ENCODE results near the gene ISLR.

Gene ISLR

GRCh38 chr15:74217907-74218885 is 44.7 kb downstream of the ISLR start:
- in situ Hi-C loops (cut with MboI; ENCODE audit: low pct_unique_long_range_greater_than_20kb, low sequenced_read_pairs, unreplicated experiment), result no loop called here
- DNase-seq (ENCODE audit: low spot score), result no peak
- TF ChIP-seq CTCF (IDR thresholded peaks at IDR 0.05; ENCODE audit: extremely low read depth, insufficient read depth, missing control alignments), result no peak

DNA sequence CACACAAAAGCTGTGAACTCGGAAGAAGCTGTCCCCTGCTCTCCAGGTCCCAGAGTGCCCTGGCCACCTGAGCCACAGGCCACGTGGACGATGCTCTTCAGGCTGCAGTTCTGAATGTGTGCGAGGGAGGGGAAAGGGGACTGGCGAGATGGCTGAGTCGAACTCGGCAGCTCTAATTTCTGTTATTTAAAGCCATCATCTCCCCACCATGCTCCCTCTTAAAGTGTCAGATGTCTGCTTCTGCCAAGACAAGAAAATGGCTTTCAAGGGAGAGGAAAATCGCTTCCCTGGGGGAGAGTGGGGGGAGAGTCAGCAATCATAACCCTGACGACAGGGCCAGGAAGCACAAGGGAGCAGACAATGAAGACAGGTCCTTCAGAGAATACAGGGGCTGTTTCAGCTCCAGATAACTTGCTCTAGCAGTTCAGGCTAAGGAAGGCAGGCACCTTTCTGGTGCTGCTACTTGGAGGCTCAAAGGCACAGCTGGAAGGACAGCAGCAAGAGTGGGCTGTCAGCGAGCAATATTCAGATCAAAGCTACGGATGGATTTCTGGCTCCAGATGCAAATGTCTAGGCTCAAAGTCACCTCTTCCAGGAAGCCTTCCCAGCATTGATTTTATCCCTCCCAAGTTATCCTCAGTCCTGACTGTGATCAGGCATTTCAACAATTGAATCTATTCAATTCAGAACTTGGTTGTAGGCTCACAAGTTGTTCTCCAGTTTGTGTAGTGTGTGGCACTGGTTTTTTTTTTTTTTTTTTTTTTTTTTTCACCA is 47.2 kb downstream of the ISLR start:
- DNase-seq (ENCODE audit: low spot score), result no peak
- no peak for TF ChIP-seq CTCF (IDR thresholded peaks at IDR 0.05; ENCODE audit: extremely low read depth, insufficient read depth, missing control alignments)
- in situ Hi-C loops (cut with MboI; ENCODE audit: low pct_unique_long_range_greater_than_20kb, low sequenced_read_pairs, unreplicated experiment), result no loop called here

GRCh38 chr15:74221399-74222239 is 48.1 kb downstream of the ISLR start:
- TF ChIP-seq CTCF (IDR thresholded peaks at IDR 0.05; ENCODE audit: extremely low read depth, insufficient read depth, missing control alignments), result no peak
- DNase-seq (ENCODE audit: low spot score), result no peak
- in situ Hi-C loops (cut with MboI; ENCODE audit: low pct_unique_long_range_greater_than_20kb, low sequenced_read_pairs, unreplicated experiment), result no loop called here

- DNase-seq (ENCODE audit: low spot score), result no peak
- in situ Hi-C loops (cut with MboI; ENCODE audit: low pct_unique_long_range_greater_than_20kb, low sequenced_read_pairs, unreplicated experiment), result no loop called here
Measured at GRCh38 chr15:74222240-74223119, 49.0 kb downstream of the ISLR start.

DNA sequence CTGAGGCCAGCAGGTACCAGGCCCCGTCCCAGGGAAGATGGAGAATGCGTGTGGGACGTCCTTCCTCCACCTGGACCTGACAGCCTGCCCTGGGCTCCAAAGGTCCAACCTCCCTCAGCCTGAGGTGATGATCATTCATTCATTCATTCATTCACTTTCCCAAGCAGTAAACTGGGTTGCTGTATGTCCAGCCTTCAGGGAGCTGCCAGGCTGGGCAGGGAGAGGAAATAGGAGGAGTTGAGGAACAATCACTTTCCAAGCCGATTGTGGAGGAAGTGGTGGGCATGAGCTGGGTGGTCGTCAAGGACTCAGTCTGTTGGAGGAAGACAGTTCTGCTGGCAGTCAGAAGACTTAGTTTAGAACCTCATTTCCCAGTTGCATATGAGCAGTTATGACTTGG is 52.4 kb downstream of the ISLR start:
- TF ChIP-seq CTCF (IDR thresholded peaks at IDR 0.05; ENCODE audit: extremely low read depth, insufficient read depth, missing control alignments), result no peak
- DNase-seq (ENCODE audit: low spot score), result no peak
- in situ Hi-C loops (cut with MboI; ENCODE audit: low pct_unique_long_range_greater_than_20kb, low sequenced_read_pairs, unreplicated experiment), result no loop called here

More at GRCh38 chr15:74222240-74223119, 49.0 kb downstream of the ISLR start:
- no peak for TF ChIP-seq CTCF (IDR thresholded peaks at IDR 0.05; ENCODE audit: extremely low read depth, insufficient read depth, missing control alignments)
